HEK293T (cell line): ENCODE data around the gene CENPH.

ENCODE experiments used
- BHLHE40 ChIP-seq: fragments of 450-650 bp; IDR thresholded peaks from 2 replicates; pipeline ENCODE4 v1.6.1; 2016; ENCODE audit warnings: mild to moderate bottlenecking, moderate library complexity, borderline replicate concordance
- FOXA1 ChIP-seq: fragments of 450-650 bp; IDR thresholded peaks from 2 replicates; pipeline ENCODE4 v1.6.1; 2016; ENCODE audit warnings: mild to moderate bottlenecking
- HDGF ChIP-seq: fragments of 450-650 bp; IDR thresholded peaks from 2 replicates; pipeline ENCODE4 v1.6.1; 2017; ENCODE audit warnings: antibody characterized with exemption, borderline replicate concordance
- L3MBTL2 ChIP-seq: fragments of 450-650 bp; conservative IDR thresholded peaks from 2 replicates; pipeline ENCODE4 v1.6.1; 2016; ENCODE audit warnings: mild to moderate bottlenecking
- LEF1 ChIP-seq: fragments of 450-650 bp; IDR thresholded peaks from 2 replicates; pipeline ENCODE4 v1.6.1; 2017; ENCODE audit warnings: mild to moderate bottlenecking, borderline replicate concordance
- SP1 ChIP-seq: fragments of 450-650 bp; IDR thresholded peaks from 2 replicates; pipeline ENCODE4 v1.6.1; 2017
- SUZ12 ChIP-seq: fragments of 450-650 bp; IDR thresholded peaks from 2 replicates; pipeline ENCODE4 v1.6.1; 2016; ENCODE audit warnings: mild to moderate bottlenecking
- TARDBP ChIP-seq: fragments of 450-650 bp; IDR thresholded peaks from 2 replicates; pipeline ENCODE4 v1.6.1; 2016

DNA sequence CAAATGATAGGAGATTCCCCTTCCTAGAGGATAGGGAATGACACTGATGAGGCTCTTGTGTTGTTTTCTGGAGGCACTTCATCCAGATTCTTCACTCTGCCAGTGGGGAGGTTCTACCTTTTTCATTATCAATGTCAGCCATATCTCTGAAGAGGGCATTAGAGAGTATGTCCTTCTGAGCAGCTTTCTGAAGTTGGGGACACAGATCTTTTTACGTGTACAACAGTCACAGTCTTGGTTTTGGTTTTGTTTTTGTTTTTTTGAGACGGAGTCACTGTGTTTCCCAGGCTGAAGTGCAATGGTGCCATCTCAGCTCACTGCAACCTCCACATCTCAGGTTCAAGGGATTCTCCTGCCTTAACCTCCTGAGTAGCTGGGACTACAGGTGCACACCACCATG, 22.6 kb downstream of the CENPH start:
- TF ChIP-seq SUZ12 (no peak), BHLHE40 (no peak), SP1 (no peak), HDGF (no peak), FOXA1 (no peak), L3MBTL2 (no peak), LEF1 (no peak), TARDBP (no peak)
